Prostate gland (tissue), 2 donors: Measurements from ENCODE around the gene NUDT19.

ENCODE experiments used
- POLR2A ChIP-seq: fragments of 450-650 bp; IDR thresholded peaks from one replicate; pipeline ENCODE4 v1.6.1; 2016; ENCODE audit warnings: antibody characterized with exemption, mild to moderate bottlenecking
- TF ChIP-seq, protein P1 (sequence below), 4 experiments: fragments of 200-600 bp in 2 of 4; fragments of 450-650 bp in 2 of 4; sonication (generic) in 2 of 4; IDR thresholded peaks; 1 replicate in 3 of 4; 2 replicates in 1 of 4; pipeline ENCODE4 v1.5.1; 2016 to 2019; ENCODE audit warnings: antibody characterized with exemption in 4 of 4, mild to moderate bottlenecking in 2 of 4, moderate library complexity in 2 of 4

DNA sequence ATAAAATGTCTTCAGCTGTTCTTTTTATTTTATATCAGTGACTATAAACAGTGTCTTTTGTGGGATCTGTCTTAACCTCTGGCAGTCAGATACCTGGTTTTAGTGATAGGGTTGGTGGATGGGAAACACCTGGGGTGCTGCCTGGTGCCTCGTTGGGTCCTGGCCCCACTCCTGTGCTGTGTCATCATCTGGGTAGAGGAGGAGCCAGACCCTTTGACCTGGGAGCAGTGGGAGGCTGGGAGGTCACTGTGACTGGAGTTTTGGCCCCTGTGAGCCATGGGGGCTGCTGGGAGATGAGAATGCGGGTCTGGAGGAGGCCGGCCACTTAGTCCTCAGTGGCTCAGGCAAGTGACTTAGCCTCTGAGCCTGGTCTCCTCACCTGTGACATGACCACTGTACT lies 57.3 kb downstream of the NUDT19 start:
- TF ChIP-seq, protein P1, sequence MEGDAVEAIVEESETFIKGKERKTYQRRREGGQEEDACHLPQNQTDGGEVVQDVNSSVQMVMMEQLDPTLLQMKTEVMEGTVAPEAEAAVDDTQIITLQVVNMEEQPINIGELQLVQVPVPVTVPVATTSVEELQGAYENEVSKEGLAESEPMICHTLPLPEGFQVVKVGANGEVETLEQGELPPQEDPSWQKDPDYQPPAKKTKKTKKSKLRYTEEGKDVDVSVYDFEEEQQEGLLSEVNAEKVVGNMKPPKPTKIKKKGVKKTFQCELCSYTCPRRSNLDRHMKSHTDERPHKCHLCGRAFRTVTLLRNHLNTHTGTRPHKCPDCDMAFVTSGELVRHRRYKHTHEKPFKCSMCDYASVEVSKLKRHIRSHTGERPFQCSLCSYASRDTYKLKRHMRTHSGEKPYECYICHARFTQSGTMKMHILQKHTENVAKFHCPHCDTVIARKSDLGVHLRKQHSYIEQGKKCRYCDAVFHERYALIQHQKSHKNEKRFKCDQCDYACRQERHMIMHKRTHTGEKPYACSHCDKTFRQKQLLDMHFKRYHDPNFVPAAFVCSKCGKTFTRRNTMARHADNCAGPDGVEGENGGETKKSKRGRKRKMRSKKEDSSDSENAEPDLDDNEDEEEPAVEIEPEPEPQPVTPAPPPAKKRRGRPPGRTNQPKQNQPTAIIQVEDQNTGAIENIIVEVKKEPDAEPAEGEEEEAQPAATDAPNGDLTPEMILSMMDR (IDR thresholded peaks at IDR 0.05) = no peak
- no peak for TF ChIP-seq POLR2A
